ENCODE measurements around the gene CLEC11A.

Gene CLEC11A

DNA sequence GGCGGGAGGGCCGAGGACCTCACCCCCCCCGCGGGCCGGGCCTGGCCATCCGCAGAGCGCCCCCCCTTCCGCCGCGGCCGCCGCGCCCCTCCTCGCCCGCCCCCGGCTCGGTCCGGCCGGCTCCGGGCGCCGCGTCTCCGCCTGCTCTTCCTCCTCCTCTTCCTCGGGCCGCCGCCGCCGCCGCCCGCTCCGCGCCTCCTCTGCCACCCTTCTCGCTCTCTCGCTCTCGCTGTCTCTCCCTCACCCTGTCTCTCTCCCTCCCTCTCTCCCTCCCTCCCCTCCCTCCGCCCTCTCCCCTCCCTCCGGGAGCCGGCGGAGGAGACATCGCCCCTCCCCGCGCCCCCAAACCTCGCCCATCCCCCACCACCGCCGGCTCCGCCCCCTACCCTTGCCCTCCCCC lies 3.6 kb upstream of the CLEC11A start, which contains the start of gene SHANK1:
Gene SHANK1, minus strand, starts transcription at position 237 of the 400 bp plus-strand sequence. CDS start 2,883 bp downstream, outside the sequence.
- H3K9me3 ChIP-seq (ENCODE audit: control insufficient read depth, low read length): no peaks in the 10 kb centered on the region
- H3K27me3 ChIP-seq (ENCODE audit: control insufficient read depth, insufficient read depth, low read length): peaks cover 58% of the 10 kb centered on the region
- H3K9ac ChIP-seq (ENCODE audit: low read length): no peak within 1 kb of the TSS
- H3K4me3 ChIP-seq (ENCODE audit: low read length): no peak within 1 kb of the TSS
- peaks cover 4% of the 10 kb centered on the region for H3K4me1 ChIP-seq (ENCODE audit: control insufficient read depth, insufficient read depth, low read length)
- no peaks in the 10 kb centered on the region for H3K36me3 ChIP-seq (ENCODE audit: control insufficient read depth, insufficient read depth, low read length)

DNA sequence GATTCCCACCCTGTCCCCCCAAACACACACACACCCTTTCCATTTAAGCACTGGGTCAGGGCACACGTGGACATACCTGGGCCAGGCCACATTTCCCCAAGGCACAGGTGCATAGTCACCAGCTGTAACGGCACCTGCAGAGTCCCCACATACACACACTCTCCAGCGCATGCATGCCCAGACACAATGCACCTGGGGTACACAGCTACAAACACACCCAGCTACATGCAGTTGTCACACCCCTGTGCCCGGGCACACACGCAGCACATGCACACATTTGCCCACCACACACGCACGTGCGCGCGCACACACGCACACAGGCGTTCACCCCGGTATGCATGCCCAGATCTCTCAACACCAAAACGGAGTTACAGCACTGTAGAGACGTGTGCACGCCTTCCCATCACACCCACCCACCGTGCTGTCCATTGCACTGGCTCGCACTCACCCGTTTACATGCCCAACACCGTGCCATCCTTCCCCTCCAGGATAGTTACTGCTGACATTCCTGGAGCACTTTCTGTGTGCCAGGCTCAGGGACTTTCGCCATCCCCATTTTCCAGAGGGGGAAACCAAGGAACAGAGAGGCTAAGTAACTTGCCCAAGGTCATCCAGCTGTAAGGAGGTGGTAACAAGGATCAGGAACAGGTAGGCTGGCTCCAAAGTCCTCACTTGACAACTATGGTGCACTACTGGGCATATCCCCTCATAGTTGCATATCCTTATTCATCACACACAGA lies 2.8 kb upstream of the CLEC11A start:
- Histone ChIP-seq H3K9me3 (ENCODE audit: control insufficient read depth, low read length) (no peaks in the 10 kb centered on the region), H3K9ac (ENCODE audit: low read length) (no peak overlapping the region), H3K4me1 (ENCODE audit: control insufficient read depth, insufficient read depth, low read length) (peaks cover 4% of the 10 kb centered on the region), H3K4me3 (ENCODE audit: low read length) (no peak overlapping the region), H3K27me3 (ENCODE audit: control insufficient read depth, insufficient read depth, low read length) (peaks cover 66% of the 10 kb centered on the region), H3K36me3 (ENCODE audit: control insufficient read depth, insufficient read depth, low read length) (no peaks in the 10 kb centered on the region)

DNA sequence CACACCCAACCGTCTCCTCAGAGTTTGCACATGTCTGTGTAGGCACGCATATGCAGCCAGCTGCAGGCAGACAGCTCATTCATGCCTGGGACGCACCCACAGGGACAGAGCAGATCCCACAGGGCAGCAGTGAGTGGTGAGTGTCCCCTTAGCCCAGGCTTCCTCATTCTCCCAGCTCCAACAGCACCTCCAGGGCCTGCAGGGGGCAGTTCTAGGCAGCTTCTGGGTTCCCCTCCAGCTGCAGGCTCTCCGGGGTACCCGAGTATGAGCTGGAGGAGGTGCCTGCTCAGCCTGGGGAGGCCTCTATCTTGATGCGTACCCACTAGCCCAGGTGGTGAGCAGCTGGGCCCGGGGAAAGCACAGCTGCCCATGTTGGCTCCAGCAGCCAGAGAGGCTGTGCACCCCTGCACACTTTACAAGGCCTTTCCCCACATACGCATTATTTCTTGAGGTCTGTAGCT lies 2.2 kb upstream of the CLEC11A start:
- peaks cover 70% of the 10 kb centered on the region for H3K27me3 ChIP-seq (ENCODE audit: control insufficient read depth, insufficient read depth, low read length)
- no peaks in the 10 kb centered on the region for H3K9me3 ChIP-seq (ENCODE audit: control insufficient read depth, low read length)
- H3K36me3 ChIP-seq (ENCODE audit: control insufficient read depth, insufficient read depth, low read length): no peaks in the 10 kb centered on the region
- H3K9ac ChIP-seq (ENCODE audit: low read length): no peak overlapping the region
- H3K4me3 ChIP-seq (ENCODE audit: low read length): no peak overlapping the region
- H3K4me1 ChIP-seq (ENCODE audit: control insufficient read depth, insufficient read depth, low read length): peaks cover 4% of the 10 kb centered on the region

DNA sequence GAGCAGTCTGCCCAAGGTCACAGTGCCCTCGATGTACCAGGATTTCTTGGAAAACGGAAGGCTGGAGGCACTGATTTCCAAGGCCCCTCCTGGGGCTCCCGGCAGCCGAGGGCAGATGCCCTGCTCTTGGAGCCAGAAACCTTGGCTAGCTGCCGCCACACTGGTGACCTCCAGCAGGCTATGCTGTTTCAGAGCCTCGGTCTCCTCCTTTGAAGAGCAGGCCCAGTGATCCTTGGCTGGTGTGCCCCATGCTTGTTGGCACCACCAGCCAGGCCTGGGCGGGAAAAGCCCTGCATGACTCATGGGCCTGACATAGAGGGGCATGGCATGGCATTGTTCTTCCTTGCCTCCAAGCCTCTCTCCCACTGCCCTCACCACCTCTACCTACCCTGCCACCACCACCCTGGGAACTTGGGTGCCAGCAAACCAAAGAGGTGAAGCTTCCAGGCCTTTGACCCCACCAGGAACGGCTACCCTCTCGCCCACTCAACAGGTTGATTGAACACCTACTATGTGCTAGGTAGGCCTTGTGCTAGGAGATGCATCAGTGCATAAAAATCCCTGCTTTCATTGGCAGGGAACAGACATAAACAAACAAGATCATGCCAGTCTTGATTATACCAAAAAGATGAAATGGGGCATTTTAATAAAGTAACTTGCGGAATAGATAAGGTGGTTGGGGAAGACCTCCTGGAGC lies 1.6 kb upstream of the CLEC11A start:
- no peak overlapping the region for H3K4me3 ChIP-seq (ENCODE audit: low read length)
- H3K27me3 ChIP-seq (ENCODE audit: control insufficient read depth, insufficient read depth, low read length): peaks cover 70% of the 10 kb centered on the region
- no peaks in the 10 kb centered on the region for H3K36me3 ChIP-seq (ENCODE audit: control insufficient read depth, insufficient read depth, low read length)
- H3K9me3 ChIP-seq (ENCODE audit: control insufficient read depth, low read length): no peaks in the 10 kb centered on the region
- no peak overlapping the region for H3K9ac ChIP-seq (ENCODE audit: low read length)
- H3K4me1 ChIP-seq (ENCODE audit: control insufficient read depth, insufficient read depth, low read length): peaks cover 4% of the 10 kb centered on the region

DNA sequence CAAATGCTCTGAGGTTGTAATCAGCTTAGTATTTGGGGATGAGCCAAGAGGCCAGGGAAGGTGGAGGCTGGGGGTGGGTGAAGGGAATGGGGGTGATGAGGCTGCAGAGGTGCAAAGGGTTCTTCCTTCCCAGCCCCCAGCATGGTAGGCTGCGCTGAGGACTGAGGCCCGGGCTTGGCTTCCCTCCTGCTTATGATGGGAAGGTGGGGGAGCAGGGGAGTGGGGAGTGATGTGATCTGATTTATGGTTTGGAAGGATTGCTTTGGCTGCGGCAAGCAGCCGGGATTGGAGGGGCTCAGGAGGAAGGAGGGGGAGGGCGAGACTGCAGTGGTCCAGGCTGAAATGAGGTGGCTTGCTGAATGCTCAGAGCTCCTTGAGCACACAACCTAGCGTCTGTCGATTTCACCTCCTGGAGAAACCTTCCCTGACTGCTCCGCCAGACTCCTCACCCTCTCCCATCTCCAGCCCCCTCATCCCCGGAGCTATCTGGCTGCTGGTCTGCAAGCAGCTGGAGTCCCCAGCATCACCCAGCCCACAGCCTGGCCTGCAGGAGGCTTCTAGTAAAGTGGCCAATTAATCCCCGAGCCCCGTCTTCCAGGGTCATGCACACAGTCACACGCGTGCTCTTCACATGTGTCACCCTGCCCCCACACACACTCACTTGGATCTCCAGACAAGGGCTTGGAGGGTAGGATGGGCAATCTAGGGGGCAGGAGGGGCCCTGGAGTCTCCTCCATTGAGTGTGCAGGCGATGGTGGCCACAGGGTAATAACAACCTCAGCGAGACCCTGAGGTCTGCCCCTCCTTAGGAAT lies 757 bp upstream of the CLEC11A start:
- H3K4me3 ChIP-seq (ENCODE audit: low read length): no peak overlapping the region
- H3K4me1 ChIP-seq (ENCODE audit: control insufficient read depth, insufficient read depth, low read length): peaks cover 4% of the 10 kb centered on the region
- H3K36me3 ChIP-seq (ENCODE audit: control insufficient read depth, insufficient read depth, low read length): no peaks in the 10 kb centered on the region
- H3K9ac ChIP-seq (ENCODE audit: low read length): no peak overlapping the region
- peaks cover 67% of the 10 kb centered on the region for H3K27me3 ChIP-seq (ENCODE audit: control insufficient read depth, insufficient read depth, low read length)
- H3K9me3 ChIP-seq (ENCODE audit: control insufficient read depth, low read length): no peaks in the 10 kb centered on the region

DNA sequence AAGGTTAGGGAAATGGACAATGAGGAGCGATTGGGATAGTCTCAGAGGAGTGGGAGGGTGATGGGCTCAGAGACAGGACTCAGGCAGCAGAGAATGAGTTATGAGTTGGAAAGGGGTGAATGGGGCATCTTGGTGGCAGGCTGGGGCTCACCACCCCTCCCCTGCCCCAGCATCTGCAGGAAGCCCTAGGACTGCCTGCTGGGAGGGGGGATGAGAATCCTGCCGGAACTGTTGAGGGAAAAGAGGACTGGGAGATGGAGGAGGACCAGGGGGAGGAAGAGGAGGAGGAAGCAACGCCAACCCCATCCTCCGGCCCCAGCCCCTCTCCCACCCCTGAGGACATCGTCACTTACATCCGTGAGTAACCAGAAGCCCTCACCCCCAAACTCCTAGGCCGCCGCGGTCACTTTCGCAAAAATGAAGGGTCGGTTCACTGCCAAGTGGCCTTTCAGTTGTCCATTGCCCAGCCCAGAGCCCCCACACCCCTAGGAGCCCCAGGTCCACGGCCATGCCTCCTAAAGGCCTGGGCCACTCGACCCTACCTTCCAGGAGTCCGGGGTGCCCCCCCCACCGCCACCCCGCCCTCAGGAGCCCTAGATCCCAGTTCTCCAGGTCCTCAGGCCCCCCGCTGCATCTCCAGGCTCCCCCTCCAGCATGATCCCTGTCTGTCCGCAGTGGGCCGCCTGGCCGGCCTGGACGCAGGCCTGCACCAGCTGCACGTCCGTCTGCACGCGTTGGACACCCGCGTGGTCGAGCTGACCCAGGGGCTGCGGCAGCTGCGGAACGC lies 764 bp downstream of the CLEC11A start:
- H3K4me1 ChIP-seq (ENCODE audit: control insufficient read depth, insufficient read depth, low read length): peaks cover 4% of the 10 kb centered on the region
- H3K27me3 ChIP-seq (ENCODE audit: control insufficient read depth, insufficient read depth, low read length): peaks cover 64% of the 10 kb centered on the region
- no peaks in the 10 kb centered on the region for H3K36me3 ChIP-seq (ENCODE audit: control insufficient read depth, insufficient read depth, low read length)
- H3K4me3 ChIP-seq (ENCODE audit: low read length): peak overlapping the region; percentile 31
- peak overlapping the region; percentile 34 for H3K9ac ChIP-seq (ENCODE audit: low read length)
- H3K9me3 ChIP-seq (ENCODE audit: control insufficient read depth, low read length): no peaks in the 10 kb centered on the region

DNA sequence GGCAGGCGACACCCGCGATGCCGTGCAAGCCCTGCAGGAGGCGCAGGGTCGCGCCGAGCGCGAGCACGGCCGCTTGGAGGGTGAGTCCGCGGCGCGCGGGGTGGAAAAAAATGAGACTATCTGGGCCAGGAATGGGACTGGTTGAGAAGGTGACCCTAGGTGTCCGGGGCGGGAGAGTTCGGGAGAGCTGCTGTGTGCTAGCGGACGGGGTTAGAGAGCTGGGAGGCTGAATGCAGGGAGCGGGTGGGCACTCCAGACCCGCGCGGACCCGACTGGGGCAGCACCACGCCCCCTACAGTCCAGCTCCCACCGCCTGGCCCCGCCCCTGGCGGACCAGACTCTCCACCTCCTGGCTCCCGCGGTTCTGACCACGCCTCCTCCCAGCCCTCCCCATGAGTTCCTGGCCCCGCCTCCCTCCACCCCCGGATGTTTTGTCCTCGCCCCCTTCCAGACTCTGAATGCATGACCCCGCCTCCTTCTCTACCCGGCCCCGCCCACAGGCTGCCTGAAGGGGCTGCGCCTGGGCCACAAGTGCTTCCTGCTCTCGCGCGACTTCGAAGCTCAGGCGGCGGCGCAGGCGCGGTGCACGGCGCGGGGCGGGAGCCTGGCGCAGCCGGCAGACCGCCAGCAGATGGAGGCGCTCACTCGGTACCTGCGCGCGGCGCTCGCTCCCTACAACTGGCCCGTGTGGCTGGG lies 1.5 kb downstream of the CLEC11A start:
- Histone ChIP-seq H3K4me3 (ENCODE audit: low read length) (peak overlapping the region; percentile 31), H3K36me3 (ENCODE audit: control insufficient read depth, insufficient read depth, low read length) (no peaks in the 10 kb centered on the region), H3K9ac (ENCODE audit: low read length) (peak overlapping the region; percentile 34), H3K9me3 (ENCODE audit: control insufficient read depth, low read length) (no peaks in the 10 kb centered on the region), H3K4me1 (ENCODE audit: control insufficient read depth, insufficient read depth, low read length) (peaks cover 4% of the 10 kb centered on the region), H3K27me3 (ENCODE audit: control insufficient read depth, insufficient read depth, low read length) (peaks cover 64% of the 10 kb centered on the region)

DNA sequence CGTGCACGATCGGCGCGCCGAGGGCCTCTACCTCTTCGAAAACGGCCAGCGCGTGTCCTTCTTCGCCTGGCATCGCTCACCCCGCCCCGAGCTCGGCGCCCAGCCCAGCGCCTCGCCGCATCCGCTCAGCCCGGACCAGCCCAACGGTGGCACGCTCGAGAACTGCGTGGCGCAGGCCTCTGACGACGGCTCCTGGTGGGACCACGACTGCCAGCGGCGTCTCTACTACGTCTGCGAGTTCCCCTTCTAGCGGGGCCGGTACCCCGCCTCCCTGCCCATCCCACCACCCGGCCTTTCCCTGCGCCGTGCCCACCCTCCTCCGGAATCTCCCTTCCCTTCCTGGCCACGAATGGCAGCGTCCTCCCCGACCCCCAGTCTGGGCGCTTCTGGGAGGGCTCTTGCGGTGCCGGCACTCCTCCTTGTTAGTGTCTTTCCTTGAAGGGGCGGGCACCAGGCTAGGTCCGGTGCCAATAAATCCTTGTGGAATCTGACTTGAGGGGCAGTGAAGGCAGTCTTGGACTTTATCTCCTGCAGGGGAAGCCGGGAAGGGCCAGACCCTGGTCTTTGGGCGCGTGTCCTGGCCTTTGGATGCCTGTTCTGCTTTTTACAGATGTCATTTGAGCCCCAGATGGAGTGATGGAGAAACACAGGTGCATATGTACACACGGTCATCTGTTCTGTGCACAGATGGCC lies 2.2 kb downstream of the CLEC11A start:
- Histone ChIP-seq H3K27me3 (ENCODE audit: control insufficient read depth, insufficient read depth, low read length) (peaks cover 59% of the 10 kb centered on the region), H3K4me3 (ENCODE audit: low read length) (no peak overlapping the region), H3K36me3 (ENCODE audit: control insufficient read depth, insufficient read depth, low read length) (no peaks in the 10 kb centered on the region), H3K9me3 (ENCODE audit: control insufficient read depth, low read length) (no peaks in the 10 kb centered on the region), H3K4me1 (ENCODE audit: control insufficient read depth, insufficient read depth, low read length) (peaks cover 4% of the 10 kb centered on the region), H3K9ac (ENCODE audit: low read length) (no peak overlapping the region)

DNA sequence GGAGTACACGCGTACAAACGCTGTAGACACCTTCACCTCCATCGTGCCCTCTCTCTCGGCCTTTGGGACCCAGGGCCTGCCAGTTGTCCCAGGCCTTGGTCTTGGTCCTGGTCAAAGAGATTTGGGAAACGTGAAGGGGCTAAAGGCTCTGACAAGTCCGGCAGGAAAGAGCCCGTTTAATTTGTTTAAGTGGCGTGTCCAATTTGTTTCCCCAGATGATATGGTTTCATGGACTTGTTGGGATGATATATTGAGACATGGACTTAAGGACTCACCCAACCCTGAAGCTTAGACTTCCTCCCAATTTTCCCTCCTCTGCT lies 2.7 kb downstream of the CLEC11A start:
- Histone ChIP-seq H3K4me1 (ENCODE audit: control insufficient read depth, insufficient read depth, low read length) (peaks cover 4% of the 10 kb centered on the region), H3K4me3 (ENCODE audit: low read length) (no peak overlapping the region), H3K27me3 (ENCODE audit: control insufficient read depth, insufficient read depth, low read length) (peaks cover 54% of the 10 kb centered on the region), H3K9me3 (ENCODE audit: control insufficient read depth, low read length) (no peaks in the 10 kb centered on the region), H3K36me3 (ENCODE audit: control insufficient read depth, insufficient read depth, low read length) (no peaks in the 10 kb centered on the region), H3K9ac (ENCODE audit: low read length) (no peak overlapping the region)

DNA sequence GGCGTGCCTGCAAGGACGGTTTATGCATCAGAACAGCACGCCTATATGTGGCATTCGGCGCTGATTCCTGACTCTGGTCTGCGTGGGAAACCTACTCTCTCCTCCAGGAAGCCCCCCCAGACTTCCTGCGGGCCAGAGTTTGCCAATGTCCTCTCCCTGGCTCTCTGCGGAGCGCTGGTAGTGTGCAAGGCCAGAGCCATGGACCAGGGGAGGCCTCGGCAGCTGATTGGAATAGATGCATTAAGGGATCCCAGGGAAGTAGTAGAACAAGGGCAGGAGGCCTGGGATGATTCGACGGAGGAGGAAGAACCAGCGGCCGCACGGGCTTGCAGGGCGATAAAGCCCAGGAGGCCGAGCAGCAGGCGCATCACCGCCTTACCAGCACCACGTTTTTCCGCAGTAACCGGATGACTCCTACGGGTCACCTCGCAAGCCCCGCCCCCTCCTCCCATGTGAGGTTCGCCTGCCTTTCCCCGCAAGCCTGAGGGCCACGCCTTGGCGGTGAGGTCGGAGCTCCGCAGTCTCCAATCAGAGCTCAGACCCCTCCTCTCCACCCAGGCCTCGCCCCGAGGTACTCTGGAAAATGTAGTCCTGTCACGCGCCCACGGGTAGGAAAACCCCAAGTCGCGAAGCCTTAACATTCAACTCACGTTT lies 5.0 kb downstream of the CLEC11A start:
- H3K4me1 ChIP-seq (ENCODE audit: control insufficient read depth, insufficient read depth, low read length): peaks cover 4% of the 10 kb centered on the region
- peaks cover 35% of the 10 kb centered on the region for H3K27me3 ChIP-seq (ENCODE audit: control insufficient read depth, insufficient read depth, low read length)
- H3K9ac ChIP-seq (ENCODE audit: low read length): no peak overlapping the region
- H3K36me3 ChIP-seq (ENCODE audit: control insufficient read depth, insufficient read depth, low read length): no peaks in the 10 kb centered on the region
- no peak overlapping the region for H3K4me3 ChIP-seq (ENCODE audit: low read length)
- no peaks in the 10 kb centered on the region for H3K9me3 ChIP-seq (ENCODE audit: control insufficient read depth, low read length)

Measured in mucosa of stomach (tissue), 1 donor.